A549 treated with Mapracorat at 1 μM for 4 hours (cell line): ENCODE measurements around the gene RNF14. TPM values are rescaled to one million over a fixed set of nuclear protein-coding genes. Genes with fewer than 3 reads are reported as not detected.

Experiments used
- total RNA-seq: library from RNA; stranded (reverse); fragments of 200-300 nt; extraction: Qiagen RNA extraction; gene quantifications from 5 replicates; pipeline ENCODE4 v1.2.3, GENCODE V29; 2022

RNF14 gene, protein sequence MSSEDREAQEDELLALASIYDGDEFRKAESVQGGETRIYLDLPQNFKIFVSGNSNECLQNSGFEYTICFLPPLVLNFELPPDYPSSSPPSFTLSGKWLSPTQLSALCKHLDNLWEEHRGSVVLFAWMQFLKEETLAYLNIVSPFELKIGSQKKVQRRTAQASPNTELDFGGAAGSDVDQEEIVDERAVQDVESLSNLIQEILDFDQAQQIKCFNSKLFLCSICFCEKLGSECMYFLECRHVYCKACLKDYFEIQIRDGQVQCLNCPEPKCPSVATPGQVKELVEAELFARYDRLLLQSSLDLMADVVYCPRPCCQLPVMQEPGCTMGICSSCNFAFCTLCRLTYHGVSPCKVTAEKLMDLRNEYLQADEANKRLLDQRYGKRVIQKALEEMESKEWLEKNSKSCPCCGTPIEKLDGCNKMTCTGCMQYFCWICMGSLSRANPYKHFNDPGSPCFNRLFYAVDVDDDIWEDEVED
- total RNA-seq: 54.4 to 64.3 TPM (median 61.5 TPM) in 5 replicates

DNA sequence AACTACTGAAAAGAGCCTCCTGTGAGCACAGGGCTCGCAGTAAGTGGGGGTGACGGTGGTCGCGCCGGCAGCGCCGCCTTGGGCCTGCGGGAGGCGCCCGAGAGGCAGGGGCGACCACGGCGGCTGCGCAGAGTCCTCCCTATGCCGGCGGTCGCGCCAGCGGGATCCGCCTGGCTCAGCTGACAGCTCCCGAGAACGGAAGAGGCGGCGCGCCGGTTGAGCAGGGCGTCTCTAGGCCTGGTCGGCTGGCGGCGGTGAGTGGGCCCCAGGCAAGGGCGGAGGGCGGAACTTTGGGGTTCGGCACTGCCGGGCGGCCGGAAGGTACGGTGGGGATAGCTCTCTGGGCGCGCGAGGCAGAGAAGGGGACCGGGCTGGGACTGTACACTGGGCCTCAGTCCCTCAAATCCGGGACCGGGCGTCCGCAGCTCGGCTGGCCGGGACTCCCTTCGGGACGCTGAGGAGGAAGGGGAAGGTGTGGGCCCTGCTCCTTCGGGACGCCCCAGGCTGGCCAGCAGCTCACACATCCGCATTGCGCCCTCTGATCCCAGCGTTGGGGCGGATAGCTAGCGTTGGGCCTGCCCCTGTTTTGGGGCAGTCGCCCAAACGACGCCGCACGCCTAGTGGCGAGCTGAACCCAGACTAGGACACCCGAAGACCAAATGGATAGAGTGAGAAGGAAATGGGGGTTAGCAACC is at the start of gene RNF14:
TSS of gene RNF14 (plus strand) at position 192 of the 695 bp plus-strand sequence. CDS start 4,484 bp downstream, outside the sequence.

DNA sequence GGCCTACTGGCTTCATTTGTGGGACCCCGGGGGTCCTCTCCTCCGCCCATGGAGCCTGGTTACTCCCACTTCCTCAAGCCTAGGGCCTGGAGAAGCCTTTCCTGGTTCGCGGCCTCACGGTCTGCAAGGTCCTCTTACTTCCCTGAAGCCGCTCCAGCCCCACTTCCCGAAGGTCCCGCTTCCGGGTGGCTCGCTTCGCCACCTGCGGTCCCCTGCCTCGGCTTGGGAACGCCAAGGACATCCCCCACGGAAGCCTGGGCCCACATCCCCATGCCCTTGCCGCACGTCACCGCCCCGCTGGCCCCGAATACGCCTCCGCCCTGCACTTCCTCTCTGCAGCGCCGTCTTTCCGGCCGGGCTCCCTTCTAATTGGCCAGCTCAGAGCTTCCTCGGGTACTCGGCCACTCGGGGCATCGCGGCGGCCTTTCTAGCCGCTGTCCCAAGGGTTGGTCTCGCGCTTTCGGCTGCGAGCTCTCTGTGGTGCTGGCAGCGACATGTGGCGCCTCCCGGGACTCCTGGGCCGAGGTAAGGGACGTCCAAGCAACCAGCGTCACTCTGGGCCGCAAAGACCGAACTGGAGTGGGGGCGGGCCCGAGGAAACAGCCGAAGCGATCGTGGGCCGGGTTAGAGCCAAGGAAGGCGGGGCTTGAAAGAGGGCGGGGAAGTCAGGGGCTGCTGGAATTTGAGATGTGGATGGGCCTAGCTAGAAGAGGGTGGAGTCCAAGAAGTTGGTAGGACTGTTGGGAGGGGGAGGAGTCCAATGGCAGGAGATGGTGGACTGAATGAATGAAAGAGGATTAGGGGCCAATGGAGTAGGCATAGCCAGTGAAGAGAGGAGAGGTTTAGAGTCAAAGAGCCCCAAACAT is 45.2 kb upstream of the RNF14 start, which contains the start of gene DELE1:
TSS of gene DELE1 (plus strand) at position 424 of the 866 bp plus-strand sequence. CDS start at position 495, 71 bp downstream.

DNA sequence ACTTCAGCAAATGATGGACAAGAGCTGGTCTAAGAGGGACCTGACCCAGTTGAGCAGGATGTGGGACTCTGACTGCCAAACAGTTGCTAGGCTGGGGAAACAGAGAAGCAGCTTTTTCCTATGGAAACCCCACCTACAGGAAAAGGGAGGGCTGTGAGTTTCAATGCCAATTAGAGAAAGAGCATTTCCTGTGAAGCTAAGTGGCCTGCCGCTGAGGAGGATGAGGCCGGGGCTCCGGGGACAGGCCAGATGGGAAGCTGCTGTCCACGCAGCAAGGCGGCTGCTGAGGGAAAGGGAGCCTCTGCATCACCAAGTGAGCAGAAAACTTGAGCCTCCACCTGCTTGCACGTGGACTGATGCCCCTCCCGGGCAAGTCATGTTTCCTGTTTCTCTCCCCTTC is 10.8 kb upstream of the RNF14 start, which contains the start of gene PCDH12:
TSS of gene PCDH12 (minus strand) at position 90 of the 400 bp plus-strand sequence. CDS start 351 bp downstream, outside the sequence.

DNA sequence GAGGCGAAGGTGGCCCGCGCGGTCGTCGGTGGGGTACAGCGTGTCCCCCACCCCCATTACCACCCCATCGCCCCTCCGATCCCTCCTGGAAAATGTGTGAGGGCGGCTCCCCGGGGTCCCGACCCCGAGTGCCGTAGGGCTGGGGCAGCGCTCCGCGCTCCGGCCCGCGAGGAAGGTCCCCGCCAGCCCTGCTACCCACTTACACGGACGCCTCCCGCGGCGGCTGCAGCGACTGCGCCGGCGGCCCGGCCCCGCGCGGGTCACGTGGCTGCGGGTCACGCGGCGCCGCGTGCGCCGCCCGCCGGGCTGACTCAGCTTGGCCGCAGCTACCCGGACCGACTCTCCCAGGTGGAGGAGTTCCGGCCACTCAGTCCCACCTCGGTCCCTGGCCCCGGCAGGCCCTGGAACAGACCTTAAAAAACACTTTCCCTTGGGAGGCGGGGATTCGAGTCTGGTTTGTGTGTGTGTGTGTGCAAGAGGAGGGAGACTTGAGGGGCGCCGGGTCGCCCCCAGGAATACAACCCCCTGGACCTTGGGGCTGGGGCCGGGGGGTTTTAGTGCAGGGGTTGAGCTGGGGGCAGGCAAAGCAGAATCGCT is 44.0 kb downstream of the RNF14 start, which contains the start of gene GNPDA1:
TSS of gene GNPDA1 (minus strand) at position 236 of the 597 bp plus-strand sequence. CDS start 992 bp downstream, outside the sequence.

Other genes with a start within 250 kb of the RNF14 start
- 2.2 to 3.8 TPM (median 3.0 TPM) in 5 replicates for gene PCDH1, start 90.7 kb upstream of the RNF14 start, total RNA-seq
- gene DELE1, start 45.2 kb upstream of the RNF14 start, total RNA-seq: 45.5 to 58.1 TPM (median 51.2 TPM) in 5 replicates
- 0.01 to 0.11 TPM (median 0.02 TPM) in 3 of 5 replicates, not detected in the others for gene PCDH12, start 10.9 kb upstream of the RNF14 start, total RNA-seq
- 57.5 to 69.1 TPM (median 64.6 TPM) in 5 replicates for gene GNPDA1, start 43.9 kb downstream of the RNF14 start, total RNA-seq
- 44.4 to 53.3 TPM (median 48.8 TPM) in 5 replicates for gene NDFIP1, start 139.7 kb downstream of the RNF14 start, total RNA-seq